Measurements from ENCODE around the gene NPSR1. TPM values are rescaled to one million over a fixed set of nuclear protein-coding genes. Genes with fewer than 3 reads are reported as not detected.

Gene NPSR1
- total and polyA plus RNA-seq, 7 donors: 0.51 TPM; not detected in 6

DNA sequence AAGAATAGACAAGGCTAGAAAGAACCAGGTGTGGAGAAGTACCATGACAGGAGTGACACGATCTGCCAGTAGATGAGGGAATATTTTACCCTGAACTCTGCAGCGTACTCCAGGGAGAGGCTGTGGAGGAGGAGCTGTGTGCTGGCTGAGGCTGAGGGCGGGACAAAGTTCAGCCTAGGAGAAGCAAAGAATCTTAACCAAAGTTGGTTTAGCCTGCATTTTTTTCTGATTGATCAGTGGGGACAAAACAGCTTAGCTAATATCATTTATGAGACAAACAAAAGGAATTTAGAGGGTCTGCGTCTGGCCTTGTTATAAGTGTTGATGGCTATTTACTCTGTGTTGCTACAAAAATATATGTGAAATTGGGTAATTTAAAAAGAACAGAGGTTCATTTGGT is 5.2 kb upstream of the NPSR1 start:
- H3K4me3 ChIP-seq: no peak overlapping the region
- no peaks in the 10 kb centered on the region for H3K27me3 ChIP-seq
- no peaks in the 10 kb centered on the region for H3K36me3 ChIP-seq
- H3K4me1 ChIP-seq: no peaks in the 10 kb centered on the region
- no peak for DNase-seq
- TF ChIP-seq POLR2AphosphoS5 (IDR thresholded peaks at IDR 0.05): no peak
- no peak for TF ChIP-seq EP300 (IDR thresholded peaks at IDR 0.05)
- TF ChIP-seq, protein P1, sequence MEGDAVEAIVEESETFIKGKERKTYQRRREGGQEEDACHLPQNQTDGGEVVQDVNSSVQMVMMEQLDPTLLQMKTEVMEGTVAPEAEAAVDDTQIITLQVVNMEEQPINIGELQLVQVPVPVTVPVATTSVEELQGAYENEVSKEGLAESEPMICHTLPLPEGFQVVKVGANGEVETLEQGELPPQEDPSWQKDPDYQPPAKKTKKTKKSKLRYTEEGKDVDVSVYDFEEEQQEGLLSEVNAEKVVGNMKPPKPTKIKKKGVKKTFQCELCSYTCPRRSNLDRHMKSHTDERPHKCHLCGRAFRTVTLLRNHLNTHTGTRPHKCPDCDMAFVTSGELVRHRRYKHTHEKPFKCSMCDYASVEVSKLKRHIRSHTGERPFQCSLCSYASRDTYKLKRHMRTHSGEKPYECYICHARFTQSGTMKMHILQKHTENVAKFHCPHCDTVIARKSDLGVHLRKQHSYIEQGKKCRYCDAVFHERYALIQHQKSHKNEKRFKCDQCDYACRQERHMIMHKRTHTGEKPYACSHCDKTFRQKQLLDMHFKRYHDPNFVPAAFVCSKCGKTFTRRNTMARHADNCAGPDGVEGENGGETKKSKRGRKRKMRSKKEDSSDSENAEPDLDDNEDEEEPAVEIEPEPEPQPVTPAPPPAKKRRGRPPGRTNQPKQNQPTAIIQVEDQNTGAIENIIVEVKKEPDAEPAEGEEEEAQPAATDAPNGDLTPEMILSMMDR (IDR thresholded peaks at IDR 0.05): no peak
- no peak for TF ChIP-seq POLR2A (IDR thresholded peaks at IDR 0.05)
- no peak overlapping the region for H3K27ac ChIP-seq
- peaks cover 0 to 2% (median under 1%) of the 10 kb centered on the region in 4 donors for H3K9me3 ChIP-seq
- intact Hi-C loops (cut with DNase I): no loop called here
- 18 to 65% methylated on average over 4 of the region's 4 CpGs for WGBS, 2 donors

DNA sequence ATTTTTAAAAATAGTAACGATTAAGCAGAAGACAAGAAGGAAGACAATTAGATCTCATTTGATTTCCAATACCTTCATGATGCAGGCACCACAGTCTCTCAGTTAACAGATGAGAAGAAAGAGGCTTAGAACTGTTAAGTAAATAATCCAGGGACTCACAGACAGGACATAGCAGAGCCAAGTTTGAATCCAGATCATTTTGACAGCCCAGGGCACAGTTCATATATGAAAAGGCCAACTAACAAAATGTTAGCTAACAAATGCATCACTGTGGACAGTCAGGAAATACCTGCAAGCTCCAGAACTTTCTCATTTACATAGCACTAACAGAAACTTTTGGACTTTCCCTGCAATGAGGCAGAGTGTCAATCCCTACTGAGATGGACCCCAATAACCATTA is 4.2 kb upstream of the NPSR1 start:
- no peaks in the 10 kb centered on the region for H3K36me3 ChIP-seq
- H3K4me3 ChIP-seq: no peak overlapping the region

DNA sequence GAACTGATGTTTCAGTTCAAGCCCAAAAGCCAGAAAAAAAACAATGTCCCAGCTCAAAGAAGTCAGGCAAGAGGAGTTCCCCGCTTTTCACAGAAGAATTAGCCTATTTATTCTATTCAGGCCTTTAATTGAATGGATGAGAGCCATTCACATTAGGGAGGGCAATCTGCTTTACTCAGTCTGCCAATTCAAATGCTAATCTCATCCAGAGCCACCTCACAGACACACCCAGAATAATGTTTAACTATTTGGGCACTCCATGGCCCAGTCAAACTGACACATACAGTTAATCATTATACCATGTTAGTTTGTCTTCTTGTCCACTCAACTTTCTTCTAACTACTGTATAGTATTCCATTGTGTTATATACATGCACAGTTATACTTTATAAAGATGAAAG is 2.6 kb upstream of the NPSR1 start:
- no peak for DNase-seq
- 67 to 85% methylated on average over 1 of the region's 1 CpG for WGBS, 2 donors
- TF ChIP-seq, protein P1 (IDR thresholded peaks at IDR 0.05): no peak
- no peak for TF ChIP-seq EP300 (IDR thresholded peaks at IDR 0.05)
- no peak for TF ChIP-seq POLR2AphosphoS5 (IDR thresholded peaks at IDR 0.05)
- no peak for TF ChIP-seq POLR2A (IDR thresholded peaks at IDR 0.05)
- Histone ChIP-seq H3K9me3 (peaks cover 0 to 2% (median 0%) of the 10 kb centered on the region in 4 donors), H3K4me3 (no peak overlapping the region), H3K4me1 (no peaks in the 10 kb centered on the region), H3K36me3 (no peaks in the 10 kb centered on the region), H3K27me3 (no peaks in the 10 kb centered on the region), H3K27ac (no peak overlapping the region)
- intact Hi-C loops (cut with DNase I): no loop called here

More for the DNA sequence above, 4.2 kb upstream of the NPSR1 start:
- no peak overlapping the region for H3K27ac ChIP-seq
- H3K4me1 ChIP-seq: no peaks in the 10 kb centered on the region
- intact Hi-C loops (cut with DNase I): no loop called here
- peaks cover 0 to 2% (median under 1%) of the 10 kb centered on the region in 4 donors for H3K9me3 ChIP-seq
- DNase-seq: no peak
- TF ChIP-seq, protein P1 (IDR thresholded peaks at IDR 0.05): no peak
- TF ChIP-seq POLR2AphosphoS5 (IDR thresholded peaks at IDR 0.05) (no peak), EP300 (IDR thresholded peaks at IDR 0.05) (no peak), POLR2A (IDR thresholded peaks at IDR 0.05) (no peak)
- H3K27me3 ChIP-seq: no peaks in the 10 kb centered on the region
- 93 to 96% methylated on average over 1 of the region's 1 CpG for WGBS, 2 donors

DNA sequence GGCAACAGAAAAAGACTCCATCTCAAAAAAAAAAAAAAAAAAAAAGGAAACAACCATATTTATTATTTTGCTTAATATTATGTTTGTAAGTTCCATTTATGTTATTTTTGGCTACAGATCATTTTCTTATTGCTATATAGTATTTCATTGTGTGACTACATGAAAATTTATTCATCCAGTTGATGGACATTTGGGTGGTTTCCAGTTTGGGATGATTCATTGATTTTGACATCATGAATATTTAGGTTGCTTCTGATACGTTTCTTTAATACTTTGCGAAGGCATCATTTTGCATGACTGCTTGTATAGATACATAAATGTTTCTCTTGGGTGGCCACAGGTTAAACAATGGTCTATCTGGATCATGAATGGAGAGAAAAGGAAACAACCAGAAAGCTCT is 2.0 kb upstream of the NPSR1 start:
- WGBS, 2 donors: 88 to 92% methylated on average over 2 of the region's 2 CpGs
- no peaks in the 10 kb centered on the region for H3K27me3 ChIP-seq
- intact Hi-C loops (cut with DNase I): no loop called here

More for the DNA sequence above, 2.0 kb upstream of the NPSR1 start:
- no peak for DNase-seq
- Histone ChIP-seq H3K36me3 (no peaks in the 10 kb centered on the region), H3K4me1 (no peaks in the 10 kb centered on the region), H3K27ac (no peak overlapping the region), H3K4me3 (no peak overlapping the region), H3K9me3 (peaks cover 0 to 2% (median 0%) of the 10 kb centered on the region in 4 donors)
- TF ChIP-seq EP300 (IDR thresholded peaks at IDR 0.05) (no peak), POLR2A (IDR thresholded peaks at IDR 0.05) (no peak), POLR2AphosphoS5 (IDR thresholded peaks at IDR 0.05) (no peak)
- TF ChIP-seq, protein P1 (IDR thresholded peaks at IDR 0.05): no peak

Measured in sigmoid colon (tissue), 7 donors.